Activated CD4-positive, alpha-beta memory T cell treated with anti-CD3 and anti-CD28 coated beads for 36 hours (primary cell): Measurements from ENCODE around the gene UBXN7. TPM values are rescaled to one million over a fixed set of nuclear protein-coding genes. Genes with fewer than 3 reads are reported as not detected.
"Not testable (repeated sequence)": the region's sequence is repeated elsewhere in the genome, so short reads cannot be mapped to it uniquely, and the experiment has no call there.

Source experiments
- CTCF ChIA-PET: fragments of 350-600 bp; sonication (Branson Sonifier 250); formaldehyde crosslinking; loops from one replicate; lab custom pipeline; 2021; ENCODE audit warnings: antibody characterized with exemption, inconsistent platforms; lab: Charles Lee
- POLR2A ChIA-PET: fragments of 350-600 bp; sonication (Branson Sonifier 250); formaldehyde crosslinking; loops from one replicate; lab custom pipeline; 2021; ENCODE audit warnings: antibody characterized with exemption; lab: Charles Lee
- DNase-seq: peaks from one replicate; pipeline ENCODE4 v3.0.0-alpha.2; 2020
- H3K27ac Mint-ChIP-seq: one replicate; pipeline ENCODE4 v1.8.0; 2021; ENCODE audit warnings: mixed read lengths
- H3K27me3 Mint-ChIP-seq: one replicate; pipeline ENCODE4 v1.8.0; 2021; ENCODE audit warnings: mixed read lengths
- H3K36me3 Mint-ChIP-seq: one replicate; pipeline ENCODE4 v1.8.0; 2021; ENCODE audit warnings: mixed read lengths
- H3K4me1 Mint-ChIP-seq: one replicate; pipeline ENCODE4 v1.8.0; 2021; ENCODE audit warnings: low read depth, mixed read lengths
- H3K4me3 Mint-ChIP-seq: one replicate; pipeline ENCODE4 v1.8.0; 2021; ENCODE audit warnings: mild to moderate bottlenecking, mixed read lengths
- H3K9me3 Mint-ChIP-seq: one replicate; pipeline ENCODE4 v1.8.0; 2021; ENCODE audit warnings: mixed read lengths
- intact Hi-C: fragments of 100-400 bp; cut with micrococcal nuclease; formaldehyde crosslinking; loops from one replicate; pipeline ENCODE4 v1.15.1; 2023
- total RNA-seq, 2 experiments: library from RNA; stranded (reverse); gene quantifications; one replicate each; pipeline ENCODE4 v1.2.3, GENCODE V29; 2021

Gene UBXN7
- total RNA-seq, 2 experiments from 2014 or later: 58.1 to 61.1 TPM

DNA sequence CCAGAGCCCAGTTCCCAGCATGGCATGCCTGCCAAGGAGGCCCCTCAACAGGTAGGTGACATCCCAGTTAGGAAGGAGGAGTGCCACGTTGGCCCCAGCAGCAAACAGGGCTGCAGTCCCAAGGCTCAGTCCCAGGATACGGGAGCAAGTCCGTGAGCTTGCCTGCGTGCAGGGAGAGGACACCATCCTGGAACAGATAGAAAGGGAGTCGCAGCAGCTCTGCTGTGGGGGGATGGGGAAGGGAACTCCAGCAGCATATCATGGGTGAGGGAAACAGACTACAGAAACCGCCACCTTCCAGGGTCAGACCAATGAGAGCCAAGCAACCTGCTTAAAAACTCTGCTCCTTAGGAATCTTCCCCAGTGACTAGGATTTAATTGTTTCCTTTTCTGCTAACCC is 104.8 kb downstream of the UBXN7 start:
- Mint-ChIP-seq H3K36me3 (no peaks in the 10 kb centered on the region), H3K9me3 (no peaks in the 10 kb centered on the region), H3K27me3 (peaks cover 2% of the 10 kb centered on the region), H3K4me1 (no peaks in the 10 kb centered on the region), H3K27ac (no peak overlapping the region), H3K4me3 (no peak overlapping the region)
- ChIA-PET POLR2A (no interaction called here), CTCF (no interaction called here)
- no peak for DNase-seq
- intact Hi-C loops: no loop called here

GRCh38 chr3:196326936-196327335 is 105.3 kb downstream of the UBXN7 start:
- CTCF ChIA-PET: interaction anchor here (0.6 kb wide), 1 partner anchor 138 kb away, joined by 3 read pairs; no protein-coding TSS in a partner anchor

DNA sequence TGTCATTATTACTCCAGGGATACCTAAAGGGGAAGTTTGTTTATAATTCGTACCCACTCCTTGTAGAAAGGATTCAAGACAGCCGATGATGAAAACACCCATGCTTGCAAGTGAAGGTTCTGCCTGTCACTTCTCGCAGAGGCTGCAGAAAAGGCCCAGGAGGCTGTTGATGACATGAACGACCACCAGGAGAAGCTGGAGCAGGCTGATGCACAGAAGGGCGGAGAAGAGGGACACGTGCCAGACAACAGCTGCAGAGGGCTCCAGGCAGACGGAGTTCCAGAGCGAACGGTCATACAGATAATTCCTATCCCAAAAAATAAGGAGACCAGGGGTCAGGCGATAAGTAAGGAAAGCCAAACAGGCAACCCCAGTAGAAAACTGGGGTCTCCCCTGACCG is 108.5 kb downstream of the UBXN7 start:
- H3K27me3 Mint-ChIP-seq: peaks cover 2% of the 10 kb centered on the region
- CTCF ChIA-PET: interaction anchor here (1.7 to 2.3 kb wide), 2 partner anchors 199 to 205 kb away, joined by 4 to 6 read pairs; no protein-coding TSS in a partner anchor
- no peaks in the 10 kb centered on the region for H3K36me3 Mint-ChIP-seq
- POLR2A ChIA-PET: no interaction called here
- no peak overlapping the region for H3K4me3 Mint-ChIP-seq
- intact Hi-C loops: no loop called here
- H3K27ac Mint-ChIP-seq: no peak overlapping the region
- no peak for DNase-seq
- H3K4me1 Mint-ChIP-seq: no peaks in the 10 kb centered on the region
- no peaks in the 10 kb centered on the region for H3K9me3 Mint-ChIP-seq

More at GRCh38 chr3:196326936-196327335, 105.3 kb downstream of the UBXN7 start:
- Mint-ChIP-seq H3K4me3 (no peak overlapping the region), H3K36me3 (no peaks in the 10 kb centered on the region), H3K27ac (no peak overlapping the region), H3K9me3 (no peaks in the 10 kb centered on the region), H3K27me3 (peaks cover 2% of the 10 kb centered on the region), H3K4me1 (no peaks in the 10 kb centered on the region)
- intact Hi-C loops: no loop called here
- DNase-seq: no peak
- POLR2A ChIA-PET: no interaction called here

DNA sequence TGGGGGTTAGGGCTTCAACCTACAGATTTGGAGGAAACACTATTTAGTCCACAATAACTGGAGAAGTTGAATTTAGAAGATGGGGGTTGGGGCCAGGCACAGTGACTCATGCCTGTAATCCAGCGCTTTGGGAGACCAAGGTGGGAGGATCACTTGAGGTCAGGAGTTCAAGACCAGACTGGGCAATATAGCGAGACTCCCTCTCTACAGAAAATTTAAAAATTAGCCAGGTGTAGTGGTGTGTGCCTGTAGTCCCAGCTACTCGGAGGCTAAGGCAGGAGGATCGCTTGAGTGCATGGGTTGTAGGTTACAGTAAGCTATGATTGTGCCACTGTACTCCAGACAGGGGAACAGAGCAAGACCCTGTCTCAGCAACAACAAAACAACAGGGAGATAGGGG is 109.2 kb downstream of the UBXN7 start:
- DNase-seq: no peak
- H3K4me1 Mint-ChIP-seq: no peaks in the 10 kb centered on the region
- ChIA-PET CTCF (interaction anchor here (1.7 kb wide), 1 partner anchor 206 kb away, joined by 4 read pairs; no protein-coding TSS in a partner anchor), POLR2A (no interaction called here)
- no peaks in the 10 kb centered on the region for H3K36me3 Mint-ChIP-seq
- no peak overlapping the region for H3K27ac Mint-ChIP-seq
- H3K9me3 Mint-ChIP-seq: no peaks in the 10 kb centered on the region
- intact Hi-C loops: no loop called here
- H3K4me3 Mint-ChIP-seq: no peak overlapping the region
- H3K27me3 Mint-ChIP-seq: peaks cover 2% of the 10 kb centered on the region

GRCh38 chr3:196321162-196321561 is 111.1 kb downstream of the UBXN7 start:
- no peak for DNase-seq
- no peak overlapping the region for H3K4me3 Mint-ChIP-seq
- H3K27ac Mint-ChIP-seq: no peak overlapping the region
- intact Hi-C loops: no loop called here
- H3K9me3 Mint-ChIP-seq: no peaks in the 10 kb centered on the region
- H3K36me3 Mint-ChIP-seq: no peaks in the 10 kb centered on the region
- CTCF ChIA-PET: interaction anchor here (0.6 kb wide), 1 partner anchor 248 kb away, joined by 3 read pairs; no protein-coding TSS in a partner anchor
- POLR2A ChIA-PET: no interaction called here
- H3K27me3 Mint-ChIP-seq: no peaks in the 10 kb centered on the region
- peaks cover 7% of the 10 kb centered on the region for H3K4me1 Mint-ChIP-seq

DNA sequence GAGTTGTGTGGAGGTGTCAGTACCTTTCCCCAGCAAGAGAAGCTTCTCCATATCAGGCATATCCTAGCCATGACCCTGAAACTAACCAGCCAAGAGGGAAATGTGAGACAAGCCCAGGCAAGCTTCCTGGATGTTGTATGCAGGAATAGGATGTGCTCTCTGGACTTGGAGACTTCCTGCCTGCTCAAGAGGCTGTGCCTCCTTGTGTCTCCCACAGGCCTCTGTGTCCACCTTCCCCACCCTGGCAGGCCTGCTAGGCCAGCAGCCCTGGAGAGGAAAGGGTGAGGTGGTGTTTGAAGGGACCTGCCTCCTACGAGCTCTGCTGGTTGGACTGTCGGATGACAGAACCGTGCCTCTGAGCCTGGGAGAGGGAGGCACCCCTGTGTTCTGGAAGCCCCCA is 112.1 kb downstream of the UBXN7 start:
- peaks cover 7% of the 10 kb centered on the region for H3K4me1 Mint-ChIP-seq
- H3K9me3 Mint-ChIP-seq: no peaks in the 10 kb centered on the region
- intact Hi-C loops: no loop called here
- DNase-seq: no peak
- H3K36me3 Mint-ChIP-seq: no peaks in the 10 kb centered on the region
- H3K27me3 Mint-ChIP-seq: no peaks in the 10 kb centered on the region
- H3K27ac Mint-ChIP-seq: no peak overlapping the region
- ChIA-PET CTCF (no interaction called here), POLR2A (interaction anchor here (0.6 kb wide), 1 partner anchor 303 kb away, joined by 3 read pairs; no protein-coding TSS in a partner anchor)
- H3K4me3 Mint-ChIP-seq: no peak overlapping the region

- CTCF ChIA-PET: interaction anchor here (0.7 to 1.0 kb wide), 5 partner anchors 37 to 137 kb away, joined by 3 to 4 read pairs (median 3); no protein-coding TSS in a partner anchor
Observed at GRCh38 chr3:196317687-196318467, 114.3 kb downstream of the UBXN7 start, which contains the start of gene DYNLT2B. DYNLT2B (minus strand) TSS chr3:196318240; CDS start chr3:196318152, 88 bp downstream.

GRCh38 chr3:196316799-196317686 is 115.2 kb downstream of the UBXN7 start:
- H3K4me3 Mint-ChIP-seq: peak overlapping the region; percentile 97
- CTCF ChIA-PET: interaction anchor here (0.7 to 1.2 kb wide), 4 partner anchors 38 to 466 kb away, joined by 3 to 4 read pairs (median 3); no protein-coding TSS in a partner anchor
- H3K27ac Mint-ChIP-seq: peak overlapping the region; percentile 95
- not testable (repeated sequence) for H3K4me1 Mint-ChIP-seq, H3K27me3 Mint-ChIP-seq, DNase-seq, H3K9me3 Mint-ChIP-seq, H3K36me3 Mint-ChIP-seq
- POLR2A ChIA-PET: interaction anchor here (0.8 to 1.5 kb wide), 6 partner anchors 9 to 212 kb away, joined by 3 to 4 read pairs (median 4); no protein-coding TSS in a partner anchor
- intact Hi-C loops: loop anchor here (5.0 kb wide), 2 partner anchors 115 to 315 kb away; partner anchors contain the start of gene UBXN7

More at GRCh38 chr3:196317687-196318467, 114.3 kb downstream of the UBXN7 start, which contains the start of gene DYNLT2B:
- no peaks in the 10 kb centered on the region for H3K36me3 Mint-ChIP-seq
- H3K27me3 Mint-ChIP-seq: no peaks in the 10 kb centered on the region
- no peaks in the 10 kb centered on the region for H3K9me3 Mint-ChIP-seq
- peak within 1 kb of the TSS; percentile 95 for H3K27ac Mint-ChIP-seq
- peak within 1 kb of the TSS; percentile 97 for H3K4me3 Mint-ChIP-seq
- peak; percentile 92 for DNase-seq
- H3K4me1 Mint-ChIP-seq: peaks cover 7% of the 10 kb centered on the region
- POLR2A ChIA-PET: interaction anchor here (0.6 to 1.5 kb wide), 9 partner anchors 10 to 211 kb away, joined by 3 to 4 read pairs (median 4); partner anchors contain the start of gene RNF168
- intact Hi-C loops: loop anchor here (1.0 to 5.0 kb wide), 5 partner anchors 44 to 314 kb away; partner anchors contain the start of genes RNF168 and UBXN7

DNA sequence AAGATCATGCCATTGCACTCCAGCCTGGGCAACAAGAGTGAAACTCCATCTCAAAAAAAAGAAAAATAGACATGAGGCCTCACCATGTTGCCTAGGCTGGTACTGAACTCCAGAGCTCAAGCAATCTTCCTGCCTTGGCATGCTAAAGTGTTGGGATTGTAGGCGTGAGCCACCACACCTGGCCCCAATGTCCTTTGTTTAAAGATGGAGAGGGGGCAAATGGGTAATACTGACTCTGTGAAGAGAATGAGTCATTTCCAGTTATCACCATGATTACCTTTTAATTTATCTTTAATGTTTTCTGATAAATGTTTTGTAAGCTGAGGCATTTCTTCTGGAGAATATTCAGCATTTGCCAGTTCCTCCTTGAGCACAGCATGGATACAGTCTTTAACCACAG is 116.4 kb downstream of the UBXN7 start:
- Mint-ChIP-seq H3K4me3 (no peak overlapping the region), H3K36me3 (no peaks in the 10 kb centered on the region), H3K4me1 (peaks cover 7% of the 10 kb centered on the region), H3K27me3 (no peaks in the 10 kb centered on the region), H3K9me3 (no peaks in the 10 kb centered on the region), H3K27ac (peak overlapping the region; percentile 23)
- no peak for DNase-seq
- POLR2A ChIA-PET: interaction anchor here (1.5 kb wide), 1 partner anchor 43 kb away, joined by 3 read pairs; no protein-coding TSS in a partner anchor
- intact Hi-C loops: loop anchor here (5.0 kb wide), 2 partner anchors 116 to 316 kb away; partner anchors contain the start of gene UBXN7
- CTCF ChIA-PET: interaction anchor here (0.8 to 1.2 kb wide), 2 partner anchors 203 to 213 kb away, joined by 3 read pairs; no protein-coding TSS in a partner anchor

GRCh38 chr3:196314597-196314996 is 117.6 kb downstream of the UBXN7 start:
- ChIA-PET CTCF (no interaction called here), POLR2A (interaction anchor here (1.5 kb wide), 1 partner anchor 42 kb away, joined by 3 read pairs; no protein-coding TSS in a partner anchor)
- Mint-ChIP-seq H3K27ac (no peak overlapping the region), H3K27me3 (no peaks in the 10 kb centered on the region), H3K4me3 (no peak overlapping the region), H3K9me3 (no peaks in the 10 kb centered on the region), H3K36me3 (no peaks in the 10 kb centered on the region), H3K4me1 (peaks cover 7% of the 10 kb centered on the region)
- DNase-seq: no peak
- intact Hi-C loops: no loop called here

DNA sequence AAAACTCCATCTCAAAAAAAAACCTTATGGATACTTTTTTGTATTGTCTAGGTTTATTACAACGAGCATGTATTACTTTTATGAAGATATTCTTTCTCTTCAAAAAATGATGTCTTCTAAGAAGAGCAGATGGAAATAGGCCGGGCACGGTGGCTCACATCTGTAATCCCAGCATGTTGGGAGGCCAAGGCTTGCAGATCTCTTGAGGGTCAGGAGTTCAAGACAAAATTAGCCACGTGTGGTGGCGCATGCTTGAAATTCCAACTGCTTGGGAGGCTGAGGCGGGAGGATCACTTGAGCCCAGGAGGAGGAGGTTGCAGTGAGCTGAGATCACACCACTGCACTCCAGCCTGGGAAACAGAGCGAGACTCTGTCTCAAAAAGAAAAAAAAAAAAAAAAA is 118.1 kb downstream of the UBXN7 start:
- peak overlapping the region; percentile 18 for H3K27ac Mint-ChIP-seq
- H3K27me3 Mint-ChIP-seq, POLR2A ChIA-PET, H3K4me1 Mint-ChIP-seq, intact Hi-C loops, DNase-seq, CTCF ChIA-PET, H3K4me3 Mint-ChIP-seq, H3K9me3 Mint-ChIP-seq, H3K36me3 Mint-ChIP-seq: not testable (repeated sequence)
